GM20000 (cell line): ENCODE data around the gene ZMIZ2.
"Not testable (repeated sequence)": the region's sequence is repeated elsewhere in the genome, so short reads cannot be mapped to it uniquely, and the experiment has no call there.

Source experiments
- DNase-seq: peaks from one replicate; pipeline ENCODE4 v3.0.0; 2012; ENCODE audit warnings: low spot score
- CTCF ChIP-seq: IDR thresholded peaks from 2 replicates; pipeline ENCODE4 v1.5.1; 2012; ENCODE audit warnings: mild to moderate bottlenecking, control low read depth; ENCODE audit errors: extremely low read depth, missing control alignments

Gene ZMIZ2

GRCh38 chr7:44713680-44714335 is 34.8 kb upstream of the ZMIZ2 start:
- TF ChIP-seq CTCF: no peak
- peak; percentile 8 for DNase-seq

GRCh38 chr7:44716205-44716604 is 32.4 kb upstream of the ZMIZ2 start:
- no peak for TF ChIP-seq CTCF
- no peak for DNase-seq

GRCh38 chr7:44720301-44720700 is 28.3 kb upstream of the ZMIZ2 start:
- no peak for DNase-seq

GRCh38 chr7:44724276-44724675 is 24.4 kb upstream of the ZMIZ2 start:
- TF ChIP-seq CTCF: no peak
- no peak for DNase-seq

More at GRCh38 chr7:44720301-44720700, 28.3 kb upstream of the ZMIZ2 start:
- TF ChIP-seq CTCF: no peak

- not testable (repeated sequence) for DNase-seq
Observed at GRCh38 chr7:44726250-44726649, 22.4 kb upstream of the ZMIZ2 start.

- peak; percentile 4 for DNase-seq
- TF ChIP-seq CTCF: no peak
Observed at GRCh38 chr7:44727158-44727936, 21.3 kb upstream of the ZMIZ2 start.

- no peak for TF ChIP-seq CTCF
- DNase-seq: no peak
Observed at GRCh38 chr7:44727937-44728262, 20.7 kb upstream of the ZMIZ2 start.
